ENCODE measurements around the gene ZG16.

DNA sequence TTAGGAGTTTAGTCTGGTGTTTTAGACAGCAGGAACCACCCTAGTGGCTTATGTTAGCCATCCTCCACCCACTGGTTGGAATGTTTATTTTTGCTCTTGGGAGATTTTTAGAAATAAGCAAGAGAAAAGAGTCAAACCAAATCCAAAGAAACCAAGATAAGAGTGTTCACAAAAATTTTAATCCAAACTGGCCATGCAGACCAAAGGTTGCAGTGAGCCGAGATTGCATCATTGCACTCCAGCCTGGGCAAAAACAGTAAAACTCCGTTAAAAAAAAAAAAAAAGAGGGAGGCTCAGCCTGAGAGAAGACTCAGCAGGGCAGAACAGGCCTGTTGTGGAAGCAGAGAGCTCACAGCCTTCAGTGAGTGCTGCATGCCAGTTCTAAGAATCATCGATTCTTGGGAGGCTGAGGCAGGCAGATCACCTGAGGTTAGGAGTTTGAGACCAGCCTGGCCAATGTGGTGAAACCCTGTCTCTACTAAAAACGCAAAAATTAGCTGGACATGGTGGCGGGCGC, 20.0 kb upstream of the ZG16 start:
- TF ChIP-seq, protein P1, sequence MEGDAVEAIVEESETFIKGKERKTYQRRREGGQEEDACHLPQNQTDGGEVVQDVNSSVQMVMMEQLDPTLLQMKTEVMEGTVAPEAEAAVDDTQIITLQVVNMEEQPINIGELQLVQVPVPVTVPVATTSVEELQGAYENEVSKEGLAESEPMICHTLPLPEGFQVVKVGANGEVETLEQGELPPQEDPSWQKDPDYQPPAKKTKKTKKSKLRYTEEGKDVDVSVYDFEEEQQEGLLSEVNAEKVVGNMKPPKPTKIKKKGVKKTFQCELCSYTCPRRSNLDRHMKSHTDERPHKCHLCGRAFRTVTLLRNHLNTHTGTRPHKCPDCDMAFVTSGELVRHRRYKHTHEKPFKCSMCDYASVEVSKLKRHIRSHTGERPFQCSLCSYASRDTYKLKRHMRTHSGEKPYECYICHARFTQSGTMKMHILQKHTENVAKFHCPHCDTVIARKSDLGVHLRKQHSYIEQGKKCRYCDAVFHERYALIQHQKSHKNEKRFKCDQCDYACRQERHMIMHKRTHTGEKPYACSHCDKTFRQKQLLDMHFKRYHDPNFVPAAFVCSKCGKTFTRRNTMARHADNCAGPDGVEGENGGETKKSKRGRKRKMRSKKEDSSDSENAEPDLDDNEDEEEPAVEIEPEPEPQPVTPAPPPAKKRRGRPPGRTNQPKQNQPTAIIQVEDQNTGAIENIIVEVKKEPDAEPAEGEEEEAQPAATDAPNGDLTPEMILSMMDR (IDR thresholded peaks at IDR 0.05; ENCODE audit: low read length): no peak
- no peak for TF ChIP-seq EZH2 (IDR thresholded peaks at IDR 0.05; ENCODE audit: borderline replicate concordance, low read length)

Measured in OCI-LY1 (cell line).